22Rv1 (cell line): ENCODE data around the gene SPA17.

Experiments used
- CTCF ChIP-seq: fragments of 450-650 bp; IDR thresholded peaks from 2 replicates; pipeline ENCODE4 v1.5.1; 2017; ENCODE audit warnings: mild to moderate bottlenecking
- ZFX ChIP-seq: fragments of 450-650 bp; IDR thresholded peaks from 2 replicates; pipeline ENCODE4 v1.6.1; 2017; ENCODE audit warnings: antibody characterized with exemption, borderline replicate concordance

- TF ChIP-seq CTCF (no peak), ZFX (no peak)
These were observed 68.9 kb downstream of the SPA17 start for GRCh38 chr11:124742555-124742954.
